IMR-90 (cell line): ENCODE results near the gene CYP19A1. TPM values are rescaled to one million over a fixed set of nuclear protein-coding genes. Genes with fewer than 3 reads are reported as not detected.

Experiments
- ATAC-seq: fragments of 200-7000 bp; cut with Tn5 transposase; 2 replicates; pipeline ENCODE4 v1.9.1; 2020; ENCODE audit warnings: low read depth, mild to moderate bottlenecking, moderate library complexity
- BruUV-seq: library from RNA; stranded (reverse); fragments of 400-500 nt; replicated peaks from 2 replicates; lab custom pipeline; 2021; lab: Mats Ljungman, UMichigan
- CTCF ChIA-PET: fragments of 300-600 bp; formaldehyde crosslinking; extraction: SDS; loops from one replicate; lab custom pipeline; 2021; ENCODE audit warnings: antibody characterized with exemption; lab: Yijun Ruan, JAX
- POLR2A ChIA-PET: fragments of 300-600 bp; sonication (Branson Sonifier 250); formaldehyde crosslinking; loops from one replicate; lab custom pipeline; 2022; ENCODE audit warnings: antibody characterized with exemption; ENCODE audit not compliant: unreplicated experiment; lab: Charles Lee
- DNase-seq: peaks from one replicate; pipeline ENCODE4 v3.0.0; 2013
- H2AFZ ChIP-seq: replicated peaks from 2 replicates; pipeline ENCODE3; 2013; ENCODE audit warnings: low read length, mild to moderate bottlenecking; ENCODE audit not compliant: poor library complexity
- H2AK5ac ChIP-seq: 2 replicates; pipeline ENCODE4 v1.6.1; 2013; ENCODE audit warnings: low read depth, low read length, inconsistent platforms
- H2AK9ac ChIP-seq: replicated peaks from 2 replicates; pipeline ENCODE3; 2013; ENCODE audit warnings: mild to moderate bottlenecking, low read depth, low read length, moderate library complexity; ENCODE audit not compliant: poor library complexity
- H2BK120ac ChIP-seq: 2 replicates; pipeline ENCODE4 v1.6.1; 2013; ENCODE audit warnings: low read depth, low read length, inconsistent platforms
- H2BK15ac ChIP-seq: 3 replicates; pipeline ENCODE4 v1.6.1; 2013; ENCODE audit warnings: low read depth, low read length, inconsistent platforms
- H2BK20ac ChIP-seq: 2 replicates; pipeline ENCODE4 v1.6.1; 2013; ENCODE audit warnings: low read depth, mild to moderate bottlenecking, inconsistent platforms, low read length, moderate library complexity
- H2BK5ac ChIP-seq: 2 replicates; pipeline ENCODE4 v1.6.1; 2013; ENCODE audit warnings: mild to moderate bottlenecking, low read depth, low read length, inconsistent platforms; ENCODE audit not compliant: poor library complexity, severe bottlenecking
- H3K14ac ChIP-seq: replicated peaks from 2 replicates; pipeline ENCODE4 v1.6.1; 2013; ENCODE audit warnings: low read depth, low read length, inconsistent platforms
- H3K18ac ChIP-seq: 2 replicates; pipeline ENCODE4 v1.6.1; 2013; ENCODE audit warnings: low read depth, low read length, control low read depth
- H3K23ac ChIP-seq: 2 replicates; pipeline ENCODE4 v1.6.1; 2013; ENCODE audit warnings: low read depth, low read length, inconsistent platforms
- H3K27ac ChIP-seq: 2 replicates; pipeline ENCODE4 v1.5.1; 2013; ENCODE audit warnings: mild to moderate bottlenecking, control low read depth, low read length; ENCODE audit not compliant: insufficient read depth
- H3K27me3 ChIP-seq: 2 replicates; pipeline ENCODE4 v1.6.1; 2013; ENCODE audit warnings: low read length; ENCODE audit not compliant: control insufficient read depth, insufficient read depth
- H3K36me3 ChIP-seq: 2 replicates; pipeline ENCODE4 v1.6.1; 2013; ENCODE audit warnings: low read length, mixed read lengths; ENCODE audit not compliant: control insufficient read depth, insufficient read depth
- H3K4ac ChIP-seq: 2 replicates; pipeline ENCODE4 v1.6.1; 2013; ENCODE audit warnings: low read depth, low read length, inconsistent platforms
- H3K4me1 ChIP-seq: 2 replicates; pipeline ENCODE4 v1.6.1; 2013; ENCODE audit warnings: low read length, mixed read lengths; ENCODE audit not compliant: control insufficient read depth, insufficient read depth
- H3K4me2 ChIP-seq: 2 replicates; pipeline ENCODE4 v1.6.1; 2013; ENCODE audit warnings: low read depth, mild to moderate bottlenecking, control low read depth, low read length, moderate library complexity
- H3K4me3 ChIP-seq: 2 replicates; pipeline ENCODE4 v1.5.1; 2013; ENCODE audit warnings: low read depth, mild to moderate bottlenecking, control low read depth, low read length, moderate library complexity; ENCODE audit not compliant: insufficient read depth
- H3K56ac ChIP-seq: 2 replicates; pipeline ENCODE4 v1.6.1; 2013; ENCODE audit warnings: low read length, inconsistent platforms; ENCODE audit not compliant: insufficient read depth; ENCODE audit errors: extremely low read depth
- H3K79me1 ChIP-seq, 2 experiments: 2 replicates each; pipeline ENCODE4 v1.6.1; 2013; ENCODE audit warnings: low read length in 2 of 2, inconsistent platforms in 1 of 2, low read depth in 1 of 2
- H3K9ac ChIP-seq: 2 replicates; pipeline ENCODE4 v1.6.1; 2013; ENCODE audit warnings: low read depth, low read length, control low read depth
- H3K9me1 ChIP-seq: 2 replicates; pipeline ENCODE4 v1.6.1; 2013; ENCODE audit warnings: low read length, inconsistent platforms; ENCODE audit not compliant: insufficient read depth
- H3K9me3 ChIP-seq: 2 replicates; pipeline ENCODE4 v1.6.1; 2013; ENCODE audit warnings: low read length; ENCODE audit not compliant: control insufficient read depth, insufficient read depth
- H4K20me1 ChIP-seq: 2 replicates; pipeline ENCODE4 v1.6.1; 2013; ENCODE audit warnings: low read length, inconsistent platforms; ENCODE audit not compliant: insufficient read depth
- H4K5ac ChIP-seq: 2 replicates; pipeline ENCODE4 v1.6.1; 2013; ENCODE audit warnings: mild to moderate bottlenecking, low read depth, low read length, control low read depth
- H4K8ac ChIP-seq, 2 experiments: 2 replicates each; pipeline ENCODE4 v1.6.1; 2013; ENCODE audit warnings: low read depth in 2 of 2, low read length in 2 of 2, control low read depth in 1 of 2, inconsistent platforms in 1 of 2
- H4K91ac ChIP-seq: 2 replicates; pipeline ENCODE4 v1.6.1; 2013; ENCODE audit warnings: low read depth, low read length, inconsistent platforms; ENCODE audit not compliant: insufficient read depth
- ELK1 ChIP-seq: fragments of 150-350 bp; IDR thresholded peaks from 2 replicates; pipeline ENCODE4 v1.6.1; 2016; ENCODE audit warnings: low read depth, mild to moderate bottlenecking, low read length, moderate library complexity, borderline replicate concordance
- MAZ ChIP-seq: IDR thresholded peaks from 2 replicates; pipeline ENCODE4 v1.6.1; 2012; ENCODE audit warnings: low read depth, mild to moderate bottlenecking, low read length, improper control_type of control experiment, moderate library complexity, borderline replicate concordance
- MXI1 ChIP-seq: IDR thresholded peaks from 2 replicates; pipeline ENCODE4 v1.6.1; 2012; ENCODE audit warnings: low read depth, mild to moderate bottlenecking, low read length, moderate library complexity, borderline replicate concordance
- RAD21 ChIP-seq: IDR thresholded peaks from 2 replicates; pipeline ENCODE4 v1.6.1; 2012; ENCODE audit warnings: low read length, improper control_type of control experiment
- RCOR1 ChIP-seq: IDR thresholded peaks from 2 replicates; pipeline ENCODE4 v1.6.1; 2012; ENCODE audit warnings: mild to moderate bottlenecking, low read length, improper control_type of control experiment; ENCODE audit not compliant: insufficient replicate concordance
- RFX5 ChIP-seq: IDR thresholded peaks from 2 replicates; pipeline ENCODE4 v1.8.0; 2012; ENCODE audit warnings: low read depth, mild to moderate bottlenecking, low read length, moderate library complexity
- USF2 ChIP-seq: fragments of 150-350 bp; IDR thresholded peaks from 2 replicates; pipeline ENCODE4 v1.6.1; 2017; ENCODE audit warnings: mild to moderate bottlenecking, antibody characterized with exemption, low read length, low read depth
- WGBS, 2 experiments: methylation state at CpG; one replicate each; pipeline versions ENCODE4 v1.1.5 to v1.1.7; 2013; ENCODE audit warnings: missing lambda C conversion rate in 2 of 2; ENCODE audit not compliant: insufficient read length in 1 of 2; ENCODE audit errors: extremely low coverage in 2 of 2; 5-methylcytosine and 5-hydroxymethylcytosine counted together
- dilution Hi-C: fragments of 300-500 bp; cut with HindIII; formaldehyde crosslinking; loops from one replicate; pipeline ENCODE4 v1.14.3; 2018; ENCODE audit warnings: low sequenced_read_pairs; ENCODE audit not compliant: unreplicated experiment
- in situ Hi-C: fragments of 300-500 bp; cut with MboI; formaldehyde crosslinking; loops from 3 replicates; pipeline ENCODE4 v1.14.3; 2019; ENCODE audit warnings: low sequenced_read_pairs, inconsistent platforms, mixed read lengths
- intact Hi-C: fragments of 100-400 bp; cut with micrococcal nuclease; formaldehyde crosslinking; loops from 2 replicates; pipeline ENCODE4 v1.10.0; 2022
- polyA plus RNA-seq, 3 experiments: library from polyadenylated mRNA; depleted of rRNA; stranded (reverse); fragments of >200 nt; gene quantifications; 2 replicates each; pipeline ENCODE4 v1.2.3, GENCODE V29; 2012; ENCODE audit warnings: low replicate concordance in 1 of 3
- total RNA-seq: library from RNA; depleted of rRNA; stranded (reverse); fragments of >200 nt; gene quantifications from 2 replicates; pipeline ENCODE4 v1.2.3, GENCODE V29; 2012

CYP19A1 gene
- total and polyA plus RNA-seq, 2 of the 4 experiments (the other 2 are of a cell fraction) = not detected

- no peak overlapping the region for H3K18ac ChIP-seq
- no peaks in the 10 kb centered on the region for H3K36me3 ChIP-seq
- no peak overlapping the region for H2AK5ac ChIP-seq
- 69% methylated on average over 2 of the region's 6 CpGs; no CpG with 5 or more reads in 1 of the 2 experiments for WGBS, 2 experiments
- H4K5ac ChIP-seq = no peak overlapping the region
- H3K9ac ChIP-seq = no peak overlapping the region
- ChIA-PET CTCF (no interaction called here), POLR2A (no interaction called here)
- H3K4me3 ChIP-seq = no peak overlapping the region
- H2AFZ ChIP-seq = no peak overlapping the region
- H3K23ac ChIP-seq = no peak overlapping the region
- no peak overlapping the region for H2BK5ac ChIP-seq
- no peak overlapping the region for H3K27ac ChIP-seq
- no TSS peak for BruUV-seq
- H3K9me3 ChIP-seq = peaks cover 2% of the 10 kb centered on the region; the same call in 1 of the 2 replicates
- H2BK120ac ChIP-seq = no peak overlapping the region
- H3K56ac ChIP-seq = no peak overlapping the region
- ATAC-seq (no peak), DNase-seq (no peak)
- in situ Hi-C loops (loop anchor here (5.0 kb wide), 1 partner anchor 92 kb away; no protein-coding TSS in a partner anchor), dilution Hi-C loops (no loop called here), intact Hi-C loops (no loop called here)
- peaks cover 40% of the 10 kb centered on the region for H3K27me3 ChIP-seq
- H2AK9ac ChIP-seq = no peak overlapping the region
- H3K14ac ChIP-seq = no peak overlapping the region
- H2BK15ac ChIP-seq = no peak overlapping the region
- H4K8ac ChIP-seq = no peak overlapping the region
- H4K20me1 ChIP-seq = no peaks in the 10 kb centered on the region
- TF ChIP-seq ELK1 = no peak
- TF ChIP-seq RAD21 = no peak
- TF ChIP-seq RCOR1 = no peak
- TF ChIP-seq MAZ = no peak
- TF ChIP-seq RFX5 = no peak
- TF ChIP-seq USF2 = no peak
- TF ChIP-seq MXI1 = no peak
- no peak overlapping the region for H3K4me2 ChIP-seq
- H4K91ac ChIP-seq = no peak overlapping the region
- no peak overlapping the region for H2BK20ac ChIP-seq
- H3K79me1 ChIP-seq = no peaks in the 10 kb centered on the region
- H3K4me1 ChIP-seq = no peaks in the 10 kb centered on the region; the same call in 1 of the 2 replicates
- H3K4ac ChIP-seq = no peak overlapping the region
- H3K9me1 ChIP-seq = no peaks in the 10 kb centered on the region
Observed at GRCh38 chr15:51285399-51285798, 53.0 kb downstream of the CYP19A1 start.
